Natural killer cell (primary cell): ENCODE measurements around the gene GPNMB. TPM values are rescaled to one million over a fixed set of nuclear protein-coding genes. Genes with fewer than 3 reads are reported as not detected.

ENCODE experiments used
- ATAC-seq, 3 donors: fragments of 150-1000 bp in 2 of 3; fragments of 200-7000 bp in 1 of 3; cut with Tn5 transposase; 1 replicate in 1 of 3; 2 replicates in 2 of 3; pipeline ENCODE4 v1.10.0; 2021; ENCODE audit warnings: mild to moderate bottlenecking in 2 of 3, moderate library complexity in 2 of 3
- DNase-seq, 2 donors: peaks; one replicate each; pipeline versions ENCODE4 v3.0.0 to v3.0.0-alpha.2; 2013 to 2021; ENCODE audit warnings: mixed read lengths in 1 of 2
- H3K27ac ChIP-seq: one replicate; pipeline ENCODE4 v1.5.1; 2013; ENCODE audit warnings: mild to moderate bottlenecking, low read length
- H3K27me3 ChIP-seq: one replicate; pipeline ENCODE4 v1.6.1; 2013; ENCODE audit warnings: low read length; ENCODE audit not compliant: control insufficient read depth, insufficient read depth
- H3K36me3 ChIP-seq: one replicate; pipeline ENCODE4 v1.6.1; 2013; ENCODE audit warnings: low read length; ENCODE audit not compliant: control insufficient read depth, insufficient read depth
- H3K4me1 ChIP-seq: one replicate; pipeline ENCODE4 v1.6.1; 2013; ENCODE audit warnings: low read length; ENCODE audit not compliant: control insufficient read depth, insufficient read depth
- H3K4me3 ChIP-seq: one replicate; pipeline ENCODE4 v1.5.1; 2013; ENCODE audit warnings: low read length
- H3K9me3 ChIP-seq: one replicate; pipeline ENCODE4 v1.6.1; 2013; ENCODE audit warnings: low read length; ENCODE audit not compliant: control insufficient read depth, insufficient read depth
- H3K27ac Mint-ChIP-seq, 2 donors: one replicate each; pipeline ENCODE4 v1.8.0; 2022; ENCODE audit warnings: mild to moderate bottlenecking in 2 of 2, mixed read lengths in 2 of 2, moderate library complexity in 1 of 2
- H3K27me3 Mint-ChIP-seq, 2 donors: one replicate each; pipeline ENCODE4 v1.8.0; 2022; ENCODE audit warnings: low read depth in 2 of 2, mixed read lengths in 2 of 2
- H3K36me3 Mint-ChIP-seq: one replicate; pipeline ENCODE4 v1.8.0; 2022; ENCODE audit warnings: mixed read lengths
- H3K4me1 Mint-ChIP-seq, 2 donors: one replicate each; pipeline ENCODE4 v1.8.0; 2022; ENCODE audit warnings: mixed read lengths in 2 of 2
- H3K4me3 Mint-ChIP-seq: one replicate; pipeline ENCODE4 v1.8.0; 2022; ENCODE audit warnings: mild to moderate bottlenecking, moderate library complexity, mixed read lengths
- H3K9me3 Mint-ChIP-seq, 2 donors: one replicate each; pipeline ENCODE4 v1.8.0; 2022; ENCODE audit warnings: mixed read lengths in 2 of 2
- WGBS: methylation state at CpG from one replicate; pipeline ENCODE4 v1.1.7; 2013; ENCODE audit warnings: missing lambda C conversion rate; ENCODE audit not compliant: insufficient coverage; 5-methylcytosine and 5-hydroxymethylcytosine counted together
- intact Hi-C: fragments of 100-400 bp; cut with micrococcal nuclease; formaldehyde crosslinking; loops from one replicate; pipeline ENCODE4 v1.14.2; 2022
- total RNA-seq, 4 donors: library from RNA; stranded (reverse); fragments of 120-200 nt in 1 of 4; gene quantifications; one replicate each; pipeline versions ENCODE4 v1.2.3 to v1.2.4, GENCODE V29; 2013 to 2022
- TF ChIP-seq, protein P1 (sequence below): fragments of 200-600 bp; IDR thresholded peaks from one replicate; pipeline ENCODE4 v1.8.0; 2022; ENCODE audit warnings: antibody characterized with exemption

The GPNMB gene
- total RNA-seq, 3 donors from 2014 or later (not counting 1 experiment from before 2014, with no cell fraction given) = not detected

DNA sequence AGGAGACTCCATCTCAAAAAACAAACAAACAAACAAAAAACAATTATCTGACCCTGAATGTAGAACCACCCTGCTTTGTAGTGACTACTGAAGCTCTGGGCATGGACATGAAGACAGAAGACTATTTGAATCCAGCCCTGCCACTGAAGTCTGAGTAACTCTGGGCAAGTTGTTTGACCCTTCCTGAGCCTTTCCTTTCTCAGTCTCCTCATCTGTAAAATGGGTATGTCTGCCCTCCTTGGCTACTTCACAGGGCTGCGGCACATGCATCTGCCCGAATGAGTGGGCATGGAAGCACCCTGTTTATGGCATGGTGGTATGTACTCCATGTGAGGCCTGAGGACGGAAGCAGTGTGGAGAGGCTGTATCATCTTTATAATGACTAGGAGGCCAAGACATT lies 30.4 kb downstream of the GPNMB start:
- 91% methylated on average over 3 of the region's 3 CpGs for WGBS
- Histone ChIP-seq H3K36me3 (no peaks in the 10 kb centered on the region), H3K4me1 (peaks cover 7% of the 10 kb centered on the region), H3K27ac (no peak overlapping the region), H3K27me3 (no peaks in the 10 kb centered on the region), H3K9me3 (no peaks in the 10 kb centered on the region), H3K4me3 (no peak overlapping the region)
- Mint-ChIP-seq H3K36me3 (no peaks in the 10 kb centered on the region), H3K27me3 (peaks cover 5% of the 10 kb centered on the region in 2 donors), H3K27ac (no peak overlapping the region), H3K4me3 (no peak overlapping the region), H3K4me1 (peaks cover 9 to 10% of the 10 kb centered on the region in 2 donors), H3K9me3 (no peaks in the 10 kb centered on the region)
- intact Hi-C loops = loop anchor here (10.0 kb wide), 1 partner anchor 248 kb away; no protein-coding TSS in a partner anchor
- TF ChIP-seq, protein P1, sequence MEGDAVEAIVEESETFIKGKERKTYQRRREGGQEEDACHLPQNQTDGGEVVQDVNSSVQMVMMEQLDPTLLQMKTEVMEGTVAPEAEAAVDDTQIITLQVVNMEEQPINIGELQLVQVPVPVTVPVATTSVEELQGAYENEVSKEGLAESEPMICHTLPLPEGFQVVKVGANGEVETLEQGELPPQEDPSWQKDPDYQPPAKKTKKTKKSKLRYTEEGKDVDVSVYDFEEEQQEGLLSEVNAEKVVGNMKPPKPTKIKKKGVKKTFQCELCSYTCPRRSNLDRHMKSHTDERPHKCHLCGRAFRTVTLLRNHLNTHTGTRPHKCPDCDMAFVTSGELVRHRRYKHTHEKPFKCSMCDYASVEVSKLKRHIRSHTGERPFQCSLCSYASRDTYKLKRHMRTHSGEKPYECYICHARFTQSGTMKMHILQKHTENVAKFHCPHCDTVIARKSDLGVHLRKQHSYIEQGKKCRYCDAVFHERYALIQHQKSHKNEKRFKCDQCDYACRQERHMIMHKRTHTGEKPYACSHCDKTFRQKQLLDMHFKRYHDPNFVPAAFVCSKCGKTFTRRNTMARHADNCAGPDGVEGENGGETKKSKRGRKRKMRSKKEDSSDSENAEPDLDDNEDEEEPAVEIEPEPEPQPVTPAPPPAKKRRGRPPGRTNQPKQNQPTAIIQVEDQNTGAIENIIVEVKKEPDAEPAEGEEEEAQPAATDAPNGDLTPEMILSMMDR = no peak
- no peak for DNase-seq
- peak in 1 of 3 donors; percentile 3 for ATAC-seq

DNA sequence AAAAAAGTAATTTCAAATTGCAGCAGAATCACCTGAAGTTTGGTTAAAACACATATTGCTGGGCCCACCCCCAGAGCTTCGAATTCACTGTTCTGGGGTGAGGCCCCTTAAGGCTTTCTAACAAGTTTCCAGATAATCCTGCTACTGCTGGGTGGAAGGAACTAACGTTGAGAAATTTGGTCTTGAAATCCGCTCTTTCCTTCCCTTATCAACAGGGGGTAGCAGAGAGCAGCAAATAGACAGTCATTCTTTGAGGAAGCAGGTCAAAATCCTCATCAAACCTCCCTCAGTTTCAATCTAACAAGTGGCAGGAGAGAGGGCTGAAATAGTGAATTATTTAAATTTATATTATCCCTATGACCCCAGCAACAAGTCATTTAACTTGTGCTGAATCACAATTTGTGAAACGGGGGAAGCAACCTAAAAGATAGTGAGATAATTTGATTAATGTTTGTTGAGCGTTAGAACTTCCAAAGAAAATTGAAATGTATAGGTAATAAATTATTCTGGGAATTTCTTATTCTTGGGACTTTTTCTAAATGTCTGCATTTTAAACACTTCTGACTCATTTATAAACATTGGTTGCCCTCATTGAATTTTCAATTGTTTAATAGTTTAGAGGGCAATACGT lies 30.9 kb downstream of the GPNMB start:
- Mint-ChIP-seq H3K9me3 (no peaks in the 10 kb centered on the region), H3K4me1 (peaks cover 9 to 10% of the 10 kb centered on the region in 2 donors), H3K27ac (no peak overlapping the region), H3K27me3 (peaks cover 0 to 1% of the 10 kb centered on the region in 2 donors), H3K36me3 (no peaks in the 10 kb centered on the region), H3K4me3 (no peak overlapping the region)
- TF ChIP-seq, protein P1 = peak; percentile 74
- intact Hi-C loops = loop anchor here (10.0 kb wide), 1 partner anchor 247 kb away; no protein-coding TSS in a partner anchor
- H3K4me1 ChIP-seq = peaks cover 7% of the 10 kb centered on the region
- 67% methylated on average over 3 of the region's 6 CpGs for WGBS
- DNase-seq = peak in 1 of 2 donors; percentile 81
- ATAC-seq = peak; percentile 54 to 72 (median 58)
- H3K9me3 ChIP-seq = no peaks in the 10 kb centered on the region
- H3K27me3 ChIP-seq = no peaks in the 10 kb centered on the region
- H3K27ac ChIP-seq = no peak overlapping the region
- H3K36me3 ChIP-seq = no peaks in the 10 kb centered on the region
- no peak overlapping the region for H3K4me3 ChIP-seq

DNA sequence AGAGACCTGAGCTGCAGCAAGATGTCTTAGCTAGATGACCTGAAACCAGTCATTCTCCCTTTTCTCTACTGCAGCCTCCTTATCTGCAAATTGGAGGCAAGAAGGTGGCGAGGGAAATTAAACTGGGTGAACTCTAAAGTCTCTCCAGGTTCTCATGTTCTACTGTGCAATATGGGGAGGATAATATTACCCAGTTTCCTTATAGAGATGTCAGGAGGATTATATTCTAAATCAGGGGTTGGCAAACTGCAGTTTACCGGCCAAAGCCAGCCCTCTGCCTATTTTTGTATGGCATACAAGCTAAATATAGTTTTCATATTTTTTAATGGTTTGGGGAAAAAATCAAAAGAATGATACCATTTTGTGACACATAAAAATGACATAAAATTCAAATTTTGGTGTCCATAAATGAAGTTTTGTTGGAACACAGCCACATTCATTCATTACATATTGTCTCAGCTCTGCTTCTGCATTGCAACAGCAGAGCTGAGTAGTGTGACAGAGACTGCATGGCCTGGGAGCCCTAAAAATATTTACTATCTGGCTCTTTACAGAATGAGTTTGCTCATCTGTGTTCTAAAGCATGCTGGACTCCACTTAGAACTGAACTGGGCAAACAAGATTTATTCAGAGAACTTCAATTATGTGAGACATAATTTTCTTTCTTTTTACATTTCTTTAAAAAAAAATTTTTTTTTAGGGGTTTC lies 33.4 kb downstream of the GPNMB start:
- Histone ChIP-seq H3K9me3 (no peaks in the 10 kb centered on the region), H3K4me3 (no peak overlapping the region), H3K27me3 (no peaks in the 10 kb centered on the region), H3K36me3 (no peaks in the 10 kb centered on the region), H3K4me1 (no peaks in the 10 kb centered on the region), H3K27ac (no peak overlapping the region)
- DNase-seq = no peak
- no peak overlapping the region for H3K27ac Mint-ChIP-seq
- TF ChIP-seq, protein P1 = no peak
- 71% methylated on average over 1 of the region's 2 CpGs for WGBS
- H3K36me3 Mint-ChIP-seq = no peaks in the 10 kb centered on the region
- intact Hi-C loops = loop anchor here (10.0 kb wide), 1 partner anchor 245 kb away; no protein-coding TSS in a partner anchor
- no peaks in the 10 kb centered on the region for H3K9me3 Mint-ChIP-seq
- no peaks in the 10 kb centered on the region for H3K4me1 Mint-ChIP-seq
- H3K27me3 Mint-ChIP-seq = no peaks in the 10 kb centered on the region
- no peak for ATAC-seq
- H3K4me3 Mint-ChIP-seq = no peak overlapping the region
